ENCODE results near the gene ZBTB45. TPM values are rescaled to one million over a fixed set of nuclear protein-coding genes. Genes with fewer than 3 reads are reported as not detected.

Gene ZBTB45
- total and polyA plus RNA-seq, 9 of the 15 experiments (the other 6 are each of a cell fraction or from before 2014, with no cell fraction given), result 0.08 to 16.1 (median 1.8) TPM

- TF ChIP-seq RBM34 (IDR thresholded peaks at IDR 0.05; ENCODE audit: borderline replicate concordance, insufficient read depth, low read length) (no peak), ZNF780A (CRISPR knock-in tag; IDR thresholded peaks at IDR 0.05) (0 out of 2 replicates have a peak, but pooled peaks have one; percentile 53), E2F3 (CRISPR knock-in tag; IDR thresholded peaks at IDR 0.05) (peak; percentile 63), ZNF707 (CRISPR knock-in tag; conservative IDR thresholded peaks at IDR 0.05) (no peak), CREM (IDR thresholded peaks at IDR 0.05; ENCODE audit: low read depth) (peak; percentile 75; the same call in 1 of the 2 replicates), NFATC3 (IDR thresholded peaks at IDR 0.05) (no peak), NBN (IDR thresholded peaks at IDR 0.05; ENCODE audit: low read depth) (peak; percentile 84), CXXC5 (CRISPR knock-in tag; IDR thresholded peaks at IDR 0.05) (peak; percentile 88), ZNF79 (CRISPR knock-in tag; IDR thresholded peaks at IDR 0.05; ENCODE audit: low read depth) (no peak), HDGF (IDR thresholded peaks at IDR 0.05) (no peak), SMAD3 (CRISPR knock-in tag; conservative IDR thresholded peaks at IDR 0.05) (peak; percentile 66; the same call in 1 of the 2 replicates), ZNF584 (CRISPR knock-in tag; IDR thresholded peaks at IDR 0.05; ENCODE audit: low read depth) (peak; percentile 54), MYBL2 (IDR thresholded peaks at IDR 0.05; ENCODE audit: low read depth) (no peak), MYBL2 (CRISPR knock-in tag; IDR thresholded peaks at IDR 0.05; ENCODE audit: borderline replicate concordance) (no peak), ZKSCAN8 (CRISPR knock-in tag; IDR thresholded peaks at IDR 0.05) (no peak), RCOR1 (IDR thresholded peaks at IDR 0.05; ENCODE audit: borderline replicate concordance in 1 of 2, low read depth in 2 of 2, low read length in 2 of 2) (peak in 1 of 2 experiments; percentile 70; a peak in 1 of 4 replicates), BRCA1 (IDR thresholded peaks at IDR 0.05) (no peak), BRCA1 (CRISPR knock-in tag; IDR thresholded peaks at IDR 0.05) (no peak), HSF4 (CRISPR knock-in tag; IDR thresholded peaks at IDR 0.05; ENCODE audit: borderline replicate concordance) (no peak), ZNF785 (CRISPR knock-in tag; IDR thresholded peaks at IDR 0.05) (no peak), GTF2A2 (tag; IDR thresholded peaks at IDR 0.05) (no peak), CREB1 (IDR thresholded peaks at IDR 0.05) (no peak; the same call in 1 of the 2 replicates), CREB1 (CRISPR knock-in tag; IDR thresholded peaks at IDR 0.05) (peak; percentile 53; the same call in 1 of the 2 replicates), ZNF3 (CRISPR knock-in tag; IDR thresholded peaks at IDR 0.05) (no peak), ZNF398 (CRISPR knock-in tag; IDR thresholded peaks at IDR 0.05) (no peak), SUPT5H (IDR thresholded peaks at IDR 0.05) (peak; percentile 93), ETS1 (conservative IDR thresholded peaks at IDR 0.05; ENCODE audit: control insufficient read depth, low read depth, low read length) (peak; percentile 89; the same call in 1 of the 2 replicates)
Observed at GRCh38 chr19:58559275-58560006, 39.8 kb upstream of the ZBTB45 start (continued).

Data from K562 (cell line).